HEK293T (cell line): ENCODE data around the gene CCDC92.

Experiments used
- ELF4 ChIP-seq: fragments of 450-650 bp; IDR thresholded peaks from 2 replicates; pipeline ENCODE4 v1.6.1; 2017; ENCODE audit warnings: antibody characterized with exemption
- FOXA1 ChIP-seq: fragments of 450-650 bp; IDR thresholded peaks from 2 replicates; pipeline ENCODE4 v1.6.1; 2016; ENCODE audit warnings: mild to moderate bottlenecking
- NFRKB ChIP-seq: fragments of 450-650 bp; IDR thresholded peaks from 2 replicates; pipeline ENCODE4 v1.6.1; 2016; ENCODE audit warnings: mild to moderate bottlenecking, moderate library complexity
- SUZ12 ChIP-seq: fragments of 450-650 bp; IDR thresholded peaks from 2 replicates; pipeline ENCODE4 v1.6.1; 2016; ENCODE audit warnings: mild to moderate bottlenecking

DNA sequence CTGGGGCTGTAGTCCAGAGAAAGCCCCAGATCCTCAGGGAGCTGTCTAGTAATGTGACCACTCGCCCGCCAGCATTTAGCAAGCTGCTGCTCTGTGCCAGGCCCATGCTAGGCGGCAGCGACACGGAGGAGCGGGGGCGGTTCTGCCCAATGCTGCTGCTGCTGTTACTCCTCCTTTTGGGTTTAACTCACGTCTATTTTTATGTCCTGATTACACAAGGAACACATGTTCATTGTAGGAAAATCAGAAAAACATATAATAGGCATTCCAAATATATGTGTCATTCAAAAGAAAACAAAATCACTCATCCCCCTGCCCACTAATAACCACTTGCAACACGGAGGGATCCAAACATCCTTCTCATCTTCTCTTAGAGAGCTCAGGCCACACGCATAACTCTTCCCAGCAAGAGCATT, 30.4 kb downstream of the CCDC92 start:
- TF ChIP-seq NFRKB: no peak
- no peak for TF ChIP-seq FOXA1
- no peak for TF ChIP-seq ELF4
- no peak for TF ChIP-seq SUZ12
